Measurements from ENCODE around the gene SOX8. TPM values are rescaled to one million over a fixed set of nuclear protein-coding genes. Genes with fewer than 3 reads are reported as not detected.

The SOX8 gene
- total and polyA plus RNA-seq, 2 experiments from 2014 or later, result 5.7 to 26.2 TPM

DNA sequence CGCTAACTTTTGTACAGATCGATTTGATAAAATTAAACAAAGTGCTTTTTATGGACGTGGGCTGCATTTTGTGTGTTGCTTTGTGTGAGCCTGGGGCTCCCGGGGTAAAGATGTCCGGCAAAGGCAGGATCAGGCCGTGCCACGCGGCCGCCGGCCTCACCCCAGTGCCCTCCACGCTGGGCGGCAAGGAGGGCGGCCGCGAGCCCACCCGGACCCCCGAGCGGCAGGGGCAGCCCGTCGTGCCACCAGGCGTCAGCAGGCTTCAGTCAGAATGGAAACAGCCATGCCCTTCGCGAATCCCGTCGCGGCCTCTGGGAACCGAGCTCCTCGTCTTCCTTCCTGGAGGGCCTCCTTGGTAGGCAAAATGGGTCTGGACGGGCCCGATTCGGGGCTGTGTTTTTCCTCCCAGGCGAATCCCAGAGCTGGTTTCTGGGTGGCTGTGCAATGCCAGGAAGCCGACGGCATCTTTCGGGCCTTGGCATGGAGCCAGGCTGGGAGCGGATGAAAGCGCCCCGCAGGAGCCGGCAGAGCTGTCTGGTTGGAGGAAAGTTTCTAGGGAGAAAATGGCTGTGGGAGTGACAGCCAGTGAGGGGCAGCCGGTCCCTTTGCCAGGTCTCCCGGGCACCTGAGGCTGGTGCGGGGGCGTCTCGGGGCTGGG is 5.5 kb downstream of the SOX8 start:
- H4K20me1 ChIP-seq (replicated peaks; ENCODE audit: insufficient read depth), result no peaks in the 10 kb centered on the region; the same call in 1 of the 2 replicates
- ATAC-seq, result no peak
- Mint-ChIP-seq H3K9me3 (no peaks in the 10 kb centered on the region), H3K4me1 (peaks cover 4% of the 10 kb centered on the region; the same call in 2 of the 3 replicates), H3K27ac (no peak overlapping the region), H3K4me3 (no peak overlapping the region), H3K27me3 (ENCODE audit: insufficient read depth, low read depth, poor library complexity) (peaks cover 9% of the 10 kb centered on the region), H3K36me3 (ENCODE audit: low read depth) (peaks cover 3% of the 10 kb centered on the region; the same call in 1 of the 3 replicates)
- H3K79me2 ChIP-seq (replicated peaks; ENCODE audit: insufficient read depth), result no peaks in the 10 kb centered on the region
- no peaks in the 10 kb centered on the region for H3F3A ChIP-seq (replicated peaks; ENCODE audit: low read depth)
- H3K4me3 ChIP-seq, result no peak overlapping the region
- no peak overlapping the region for H2AFZ ChIP-seq
- H3K36me3 ChIP-seq (ENCODE audit: insufficient read depth), result no peaks in the 10 kb centered on the region
- peaks cover 11% of the 10 kb centered on the region for H3K27me3 ChIP-seq (ENCODE audit: insufficient read depth)
- no peaks in the 10 kb centered on the region for H3K9me2 ChIP-seq (ENCODE audit: insufficient read depth)
- H3K4me1 ChIP-seq (ENCODE audit: insufficient read depth), result no peaks in the 10 kb centered on the region
- no peak for DNase-seq (ENCODE audit: low spot score)
- TF ChIP-seq ZNF331 (CRISPR knock-in tag; IDR thresholded peaks at IDR 0.05; ENCODE audit: low read depth) (no peak), REST (IDR thresholded peaks at IDR 0.05; ENCODE audit: unreplicated experiment) (no peak), EZH2phosphoT487 (IDR thresholded peaks at IDR 0.05; ENCODE audit: unreplicated experiment) (no peak), EZH2 (IDR thresholded peaks at IDR 0.05; ENCODE audit: low read depth, unreplicated experiment) (no peak), JUNB (IDR thresholded peaks at IDR 0.05; ENCODE audit: unreplicated experiment) (no peak), ZNF114 (CRISPR knock-in tag; IDR thresholded peaks at IDR 0.05) (no peak), ZNF462 (CRISPR knock-in tag; IDR thresholded peaks at IDR 0.05) (no peak), STAT1 (IDR thresholded peaks at IDR 0.05; ENCODE audit: unreplicated experiment) (no peak), POLR2AphosphoS5 (IDR thresholded peaks at IDR 0.05; ENCODE audit: low read depth) (no peak), CREB1 (CRISPR knock-in tag; IDR thresholded peaks at IDR 0.05; ENCODE audit: low read depth) (no peak), ETS1 (IDR thresholded peaks at IDR 0.05) (no peak), NANOG (IDR thresholded peaks at IDR 0.05; ENCODE audit: borderline replicate concordance) (no peak)
- TF ChIP-seq, protein P1, sequence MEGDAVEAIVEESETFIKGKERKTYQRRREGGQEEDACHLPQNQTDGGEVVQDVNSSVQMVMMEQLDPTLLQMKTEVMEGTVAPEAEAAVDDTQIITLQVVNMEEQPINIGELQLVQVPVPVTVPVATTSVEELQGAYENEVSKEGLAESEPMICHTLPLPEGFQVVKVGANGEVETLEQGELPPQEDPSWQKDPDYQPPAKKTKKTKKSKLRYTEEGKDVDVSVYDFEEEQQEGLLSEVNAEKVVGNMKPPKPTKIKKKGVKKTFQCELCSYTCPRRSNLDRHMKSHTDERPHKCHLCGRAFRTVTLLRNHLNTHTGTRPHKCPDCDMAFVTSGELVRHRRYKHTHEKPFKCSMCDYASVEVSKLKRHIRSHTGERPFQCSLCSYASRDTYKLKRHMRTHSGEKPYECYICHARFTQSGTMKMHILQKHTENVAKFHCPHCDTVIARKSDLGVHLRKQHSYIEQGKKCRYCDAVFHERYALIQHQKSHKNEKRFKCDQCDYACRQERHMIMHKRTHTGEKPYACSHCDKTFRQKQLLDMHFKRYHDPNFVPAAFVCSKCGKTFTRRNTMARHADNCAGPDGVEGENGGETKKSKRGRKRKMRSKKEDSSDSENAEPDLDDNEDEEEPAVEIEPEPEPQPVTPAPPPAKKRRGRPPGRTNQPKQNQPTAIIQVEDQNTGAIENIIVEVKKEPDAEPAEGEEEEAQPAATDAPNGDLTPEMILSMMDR (conservative IDR thresholded peaks at IDR 0.05; ENCODE audit: low read depth in 2 of 2), result no peak
- H3K27ac ChIP-seq (ENCODE audit: low read depth), result no peak overlapping the region
- H3K4me2 ChIP-seq, result no peak overlapping the region
